WERI-Rb-1 (cell line): Measurements from ENCODE around the gene PLXNB2.

Experiments
- DNase-seq: peaks from one replicate; pipeline ENCODE4 v3.0.0-alpha.2; 2020
- H3K27ac ChIP-seq: fragments of 250-450 bp; sonication (Bioruptor Pico); 2 replicates; pipeline ENCODE4 v1.5.1; 2020; ENCODE audit warnings: mild to moderate bottlenecking, moderate library complexity
- H3K27me3 ChIP-seq: fragments of 250-450 bp; sonication (Bioruptor Pico); 2 replicates; pipeline ENCODE4 v1.5.1; 2021; ENCODE audit warnings: mild to moderate bottlenecking, low read depth, moderate library complexity; ENCODE audit not compliant: insufficient read depth, severe bottlenecking
- H3K36me3 ChIP-seq: fragments of 250-450 bp; sonication (Bioruptor Pico); 2 replicates; pipeline ENCODE4 v1.5.1; 2020; ENCODE audit warnings: mild to moderate bottlenecking, moderate library complexity
- H3K4me3 ChIP-seq: 2 replicates; pipeline ENCODE4 v1.5.1; 2011; ENCODE audit warnings: low read depth, mild to moderate bottlenecking, control low read depth, low read length
- H3K9me3 ChIP-seq: fragments of 250-450 bp; sonication (Bioruptor Pico); 2 replicates; pipeline ENCODE4 v1.5.1; 2021; ENCODE audit warnings: mild to moderate bottlenecking, moderate library complexity; ENCODE audit not compliant: severe bottlenecking
- CTCF ChIP-seq: IDR thresholded peaks from 2 replicates; pipeline ENCODE4 v1.5.1; 2011; ENCODE audit warnings: low read depth, mild to moderate bottlenecking, control low read depth, inconsistent platforms, low read length

Gene PLXNB2

GRCh38 chr22:50305393-50305922, 2.0 kb downstream of the PLXNB2 start:
- H3K4me3 ChIP-seq, result peak overlapping the region; percentile 69
- TF ChIP-seq CTCF, result no peak
- no peaks in the 10 kb centered on the region for H3K9me3 ChIP-seq
- H3K36me3 ChIP-seq, result peaks cover 55% of the 10 kb centered on the region
- peak overlapping the region; percentile 94 for H3K27ac ChIP-seq
- no peak for DNase-seq
- H3K27me3 ChIP-seq, result no peaks in the 10 kb centered on the region

GRCh38 chr22:50304528-50305392, 2.7 kb downstream of the PLXNB2 start:
- peak overlapping the region; percentile 94 for H3K27ac ChIP-seq
- no peak for DNase-seq
- H3K4me3 ChIP-seq, result no peak overlapping the region; the same call in 1 of the 2 replicates
- TF ChIP-seq CTCF, result no peak
- H3K9me3 ChIP-seq, result no peaks in the 10 kb centered on the region
- H3K36me3 ChIP-seq, result peaks cover 59% of the 10 kb centered on the region
- no peaks in the 10 kb centered on the region for H3K27me3 ChIP-seq

DNA sequence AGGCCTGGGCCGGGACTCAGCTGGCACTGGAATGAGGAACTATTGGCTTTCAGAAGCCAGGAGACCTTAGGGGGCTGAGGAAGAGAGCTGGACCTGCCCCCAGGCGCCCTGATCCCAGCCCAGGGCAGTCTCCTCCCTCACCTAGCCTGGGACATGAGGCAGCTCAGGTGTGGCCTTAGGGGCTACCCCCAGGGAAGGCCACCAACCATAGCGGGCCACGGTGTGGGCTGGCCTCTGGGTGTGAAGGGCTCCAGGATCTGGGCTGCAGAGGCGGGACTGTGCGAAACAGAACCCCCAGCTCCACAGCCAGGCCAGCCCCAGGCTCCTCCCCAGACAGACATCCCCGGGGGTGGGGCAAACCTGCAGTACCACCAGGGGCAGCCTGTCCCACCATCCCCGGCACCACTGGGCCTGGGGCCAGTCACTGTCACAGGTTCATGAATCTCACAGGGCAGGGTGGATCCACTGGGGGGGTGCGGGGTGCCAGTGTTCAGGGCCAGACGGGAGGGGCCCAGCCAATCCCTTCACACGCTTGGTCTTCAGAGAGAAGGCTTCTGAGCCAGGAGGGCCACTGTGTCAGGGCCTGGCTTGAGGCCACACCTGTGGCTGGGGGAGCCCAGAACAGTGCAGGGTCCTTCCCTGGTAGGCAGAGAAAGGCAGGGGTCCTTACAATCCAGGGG, 3.5 kb downstream of the PLXNB2 start:
- Histone ChIP-seq H3K27ac (peak overlapping the region; percentile 94), H3K4me3 (no peak overlapping the region), H3K27me3 (no peaks in the 10 kb centered on the region), H3K36me3 (peaks cover 59% of the 10 kb centered on the region), H3K9me3 (no peaks in the 10 kb centered on the region)
- TF ChIP-seq CTCF, result 0 out of 2 replicates have a peak, but pooled peaks have one; percentile 2
- DNase-seq, result peak; percentile 33

- peaks cover 62% of the 10 kb centered on the region for H3K36me3 ChIP-seq
- no peak overlapping the region for H3K4me3 ChIP-seq
- no peak for DNase-seq
- TF ChIP-seq CTCF, result no peak
- no peaks in the 10 kb centered on the region for H3K9me3 ChIP-seq
- no peaks in the 10 kb centered on the region for H3K27me3 ChIP-seq
- H3K27ac ChIP-seq, result peak overlapping the region; percentile 54
Measured at GRCh38 chr22:50303515-50303847, 4.0 kb downstream of the PLXNB2 start.

GRCh38 chr22:50302564-50302963, 4.9 kb downstream of the PLXNB2 start:
- peaks cover 63% of the 10 kb centered on the region for H3K36me3 ChIP-seq
- no peaks in the 10 kb centered on the region for H3K9me3 ChIP-seq
- DNase-seq, result no peak
- no peak for TF ChIP-seq CTCF
- H3K4me3 ChIP-seq, result no peak overlapping the region
- no peaks in the 10 kb centered on the region for H3K27me3 ChIP-seq
- no peak overlapping the region; the same call in 1 of the 2 replicates for H3K27ac ChIP-seq
